H1 (cell line): Measurements from ENCODE around the gene MBIP. TPM values are rescaled to one million over a fixed set of nuclear protein-coding genes. Genes with fewer than 3 reads are reported as not detected.
A peak's percentile ranks its signal among the peaks of the same experiment; 100 is the strongest.

ENCODE experiments used
- CTCF ChIA-PET: fragments of 300-600 bp; sonication (Branson Sonifier 250); formaldehyde crosslinking; loops from one replicate; lab custom pipeline; 2021; ENCODE audit not compliant: partially characterized antibody; lab: Charles Lee
- POLR2A ChIA-PET: fragments of 300-600 bp; sonication (Branson Sonifier 250); formaldehyde crosslinking; loops from one replicate; lab custom pipeline; 2021; ENCODE audit warnings: inconsistent platforms; ENCODE audit not compliant: partially characterized antibody; lab: Charles Lee
- DNase-seq, 2 experiments: peaks; one replicate each; pipeline versions ENCODE4 v3.0.0 to v3.0.0-alpha.2; 2010 to 2022; ENCODE audit warnings: low spot score in 2 of 2, low read depth in 1 of 2, mixed read lengths in 1 of 2
- FAIRE-seq: peaks from 2 replicates; lab custom pipeline; 2011; peaks lifted over from hg19 to GRCh38; lab: Jason Lieb, UNC
- H2AFZ ChIP-seq: 2 replicates; pipeline ENCODE4 v1.8.1; 2012; ENCODE audit warnings: low read length, inconsistent platforms
- H2AK5ac ChIP-seq: 2 replicates; pipeline ENCODE4 v1.6.1; 2013; ENCODE audit warnings: low read depth, low read length
- H2BK120ac ChIP-seq: replicated peaks from 2 replicates; pipeline ENCODE3; 2013; ENCODE audit warnings: low read depth, low read length, inconsistent platforms
- H2BK12ac ChIP-seq: 2 replicates; pipeline ENCODE4 v1.6.1; 2013; ENCODE audit warnings: low read depth, low read length
- H2BK15ac ChIP-seq: 2 replicates; pipeline ENCODE4 v1.6.1; 2013; ENCODE audit warnings: low read length
- H2BK20ac ChIP-seq: 2 replicates; pipeline ENCODE4 v1.6.1; 2013; ENCODE audit warnings: low read length
- H2BK5ac ChIP-seq: 2 replicates; pipeline ENCODE4 v1.6.1; 2013; ENCODE audit warnings: low read depth, low read length
- H3K14ac ChIP-seq: 2 replicates; pipeline ENCODE4 v1.6.1; 2013; ENCODE audit warnings: inconsistent platforms; ENCODE audit not compliant: insufficient read length
- H3K18ac ChIP-seq: 2 replicates; pipeline ENCODE4 v1.6.1; 2013; ENCODE audit warnings: low read length; ENCODE audit errors: extremely low read depth
- H3K23ac ChIP-seq: 2 replicates; pipeline ENCODE4 v1.6.1; 2013; ENCODE audit warnings: inconsistent platforms; ENCODE audit not compliant: insufficient read length
- H3K23me2 ChIP-seq: 2 replicates; pipeline ENCODE4 v1.6.1; 2013; ENCODE audit warnings: low read depth, low read length
- H3K27ac ChIP-seq: 2 replicates; pipeline ENCODE4 v1.6.1; 2011; ENCODE audit warnings: low read depth, low read length, inconsistent platforms
- H3K27me3 ChIP-seq, 4 experiments: replicated peaks in 1 of 4; 1 replicate in 1 of 4; 2 replicates in 3 of 4; pipeline versions ENCODE4 v1.6.1 to v1.8.1; 2011 to 2013; ENCODE audit warnings: low read length in 3 of 4, mild to moderate bottlenecking in 3 of 4, inconsistent platforms in 2 of 4, mixed read lengths in 2 of 4, moderate library complexity in 1 of 4; ENCODE audit not compliant: control insufficient read depth in 3 of 4, insufficient read depth in 3 of 4; ENCODE audit errors: extremely low read depth in 1 of 4
- H3K36me3 ChIP-seq, 4 experiments: 2 replicates each; pipeline versions ENCODE4 v1.6.1 to v1.8.1; 2011 to 2013; ENCODE audit warnings: mild to moderate bottlenecking in 4 of 4, low read length in 3 of 4, moderate library complexity in 2 of 4, control low read depth in 1 of 4, inconsistent platforms in 1 of 4; ENCODE audit not compliant: insufficient read depth in 4 of 4, control insufficient read depth in 2 of 4
- H3K4ac ChIP-seq: replicated peaks from 2 replicates; pipeline ENCODE3; 2013; ENCODE audit warnings: low read length, low read depth, mixed read lengths, inconsistent platforms; ENCODE audit not compliant: insufficient read length
- H3K4me1 ChIP-seq, 4 experiments: replicated peaks in 1 of 4; 1 replicate in 1 of 4; 2 replicates in 3 of 4; pipeline versions ENCODE4 v1.6.1 to v1.8.1; 2011 to 2013; ENCODE audit warnings: low read length in 3 of 4, inconsistent platforms in 2 of 4, mixed read lengths in 1 of 4; ENCODE audit not compliant: insufficient read depth in 4 of 4, control insufficient read depth in 3 of 4
- H3K4me2 ChIP-seq, 2 experiments: 2 replicates each; pipeline versions ENCODE4 v1.6.1 to v1.8.1; 2011 to 2013; ENCODE audit warnings: low read depth in 2 of 2, low read length in 2 of 2, control low read depth in 1 of 2, inconsistent platforms in 1 of 2, mild to moderate bottlenecking in 1 of 2; ENCODE audit not compliant: insufficient read depth in 1 of 2
- H3K4me3 ChIP-seq, 4 experiments: fragments of 200-600, 300-600 bp in 1 of 4; sonication (generic), shearing (Covaris generic), sonication (Bioruptor Twin) in 1 of 4; 2 replicates each; pipeline versions ENCODE4 v1.5.1 to v1.8.1; 2011 to 2016; ENCODE audit warnings: low read length in 4 of 4, low read depth in 3 of 4, control low read depth in 2 of 4, inconsistent platforms in 2 of 4, mild to moderate bottlenecking in 2 of 4, mixed read lengths in 1 of 4, moderate library complexity in 1 of 4; ENCODE audit not compliant: insufficient read depth in 2 of 4; ENCODE audit errors: extremely low read depth in 1 of 4
- H3K56ac ChIP-seq: replicated peaks from 2 replicates; pipeline ENCODE3; 2013; ENCODE audit warnings: low read depth, mild to moderate bottlenecking, mixed read lengths, low read length, inconsistent platforms; ENCODE audit not compliant: insufficient read length
- H3K79me1 ChIP-seq: 2 replicates; pipeline ENCODE4 v1.6.1; 2013; ENCODE audit warnings: low read depth, low read length, control low read depth
- H3K79me2 ChIP-seq, 2 experiments: 2 replicates each; pipeline versions ENCODE4 v1.6.1 to v1.8.1; 2012 to 2013; ENCODE audit warnings: low read length in 2 of 2, mild to moderate bottlenecking in 2 of 2, inconsistent platforms in 1 of 2; ENCODE audit not compliant: insufficient read depth in 2 of 2, control insufficient read depth in 1 of 2
- H3K9ac ChIP-seq, 4 experiments: replicated peaks in 1 of 4; 1 replicate in 1 of 4; 2 replicates in 3 of 4; pipeline versions ENCODE4 v1.6.1 to v1.8.1; 2011 to 2013; ENCODE audit warnings: low read depth in 3 of 4, low read length in 3 of 4, control low read depth in 2 of 4, mild to moderate bottlenecking in 2 of 4, moderate library complexity in 2 of 4, inconsistent platforms in 1 of 4; ENCODE audit errors: extremely low read depth in 1 of 4
- H3K9me3 ChIP-seq, 2 experiments: 2 replicates each; pipeline versions ENCODE4 v1.6.1 to v1.8.1; 2012 to 2013; ENCODE audit warnings: mild to moderate bottlenecking in 2 of 2, moderate library complexity in 2 of 2, control low read depth in 1 of 2, inconsistent platforms in 1 of 2, low read depth in 1 of 2, low read length in 1 of 2, mixed read lengths in 1 of 2; ENCODE audit not compliant: insufficient read depth in 2 of 2
- H4K20me1 ChIP-seq, 2 experiments: replicated peaks in 1 of 2; 2 replicates each; pipeline versions ENCODE3 to v1.8.1; 2011 to 2013; ENCODE audit warnings: inconsistent platforms in 2 of 2, low read length in 2 of 2, mild to moderate bottlenecking in 1 of 2; ENCODE audit not compliant: insufficient read depth in 2 of 2, control insufficient read depth in 1 of 2
- H4K5ac ChIP-seq: 2 replicates; pipeline ENCODE4 v1.6.1; 2013; ENCODE audit warnings: low read length, low read depth, mixed read lengths, inconsistent platforms; ENCODE audit not compliant: insufficient read length
- H4K8ac ChIP-seq: 2 replicates; pipeline ENCODE4 v1.8.0; 2013; ENCODE audit warnings: mild to moderate bottlenecking, moderate library complexity, low read length, inconsistent platforms; ENCODE audit not compliant: insufficient read depth; ENCODE audit errors: extremely low read depth
- H4K91ac ChIP-seq: replicated peaks from 2 replicates; pipeline ENCODE3; 2013; ENCODE audit warnings: low read length, mixed read lengths, inconsistent platforms; ENCODE audit not compliant: insufficient read length
- CHD2 ChIP-seq: IDR thresholded peaks from 2 replicates; pipeline ENCODE4 v1.6.1; 2012; ENCODE audit warnings: low read length, improper control_type of control experiment
- RAD21 ChIP-seq, 2 experiments: IDR thresholded peaks in 1 of 2; conservative IDR thresholded peaks in 1 of 2; 2 replicates each; pipeline ENCODE4 v1.6.1; 2011; ENCODE audit warnings: low read depth in 2 of 2, low read length in 2 of 2, improper control_type of control experiment in 1 of 2, inconsistent platforms in 1 of 2, mild to moderate bottlenecking in 1 of 2, moderate library complexity in 1 of 2
- TAF7 ChIP-seq: optimal IDR thresholded peaks from 2 replicates; pipeline ENCODE3; 2011; ENCODE audit warnings: low read depth, mild to moderate bottlenecking, inconsistent platforms, low read length, moderate library complexity, borderline replicate concordance
- TEAD4 ChIP-seq: IDR thresholded peaks from 2 replicates; pipeline ENCODE4 v1.6.1; 2012; ENCODE audit warnings: low read depth, low read length, inconsistent platforms, mixed read lengths
- WGBS, 2 experiments: shearing (Covaris generic) in 1 of 2; methylation state at CpG; one replicate each; pipeline versions ENCODE4 v1.1.6 to v1.1.7; 2013 to 2015; ENCODE audit warnings: low lambda C conversion rate in 2 of 2, mixed read lengths in 2 of 2, inconsistent platforms in 1 of 2, low coverage in 1 of 2, missing lambda C conversion rate in 1 of 2; ENCODE audit not compliant: insufficient replicate concordance in 2 of 2, insufficient coverage in 1 of 2, insufficient read length in 1 of 2; ENCODE audit errors: extremely low coverage in 1 of 2, missing lambda C conversion rate in 1 of 2; 5-methylcytosine and 5-hydroxymethylcytosine counted together
- polyA plus RNA-seq, 7 experiments: library from polyadenylated mRNA; depleted of rRNA in 3 of 7; stranded (reverse) in 5 of 7; unstranded in 2 of 7; fragments of >200 nt in 5 of 7; fragments of 200-250 nt in 2 of 7; gene quantifications; 1 replicate in 5 of 7; 2 replicates in 1 of 7; 4 replicates in 1 of 7; pipeline versions ENCODE4 v1.2.1 to v1.2.3, GENCODE V29; 2011 to 2013; ENCODE audit warnings: missing spikeins in 2 of 7, mixed read lengths in 2 of 7
- total RNA-seq: library from RNA; stranded (reverse); fragmentation: NEBNext Ultra II Directional; extraction: Animal tissue kit (Norgen Biotek cat#: 25700); gene quantifications from 2 replicates; pipeline ENCODE4 v1.2.1, GENCODE V29; 2021
- TF ChIP-seq, protein P1 (sequence below), 3 experiments: IDR thresholded peaks; 1 replicate in 2 of 3; 2 replicates in 1 of 3; pipeline versions ENCODE4 v1.5.1 to v1.6.1; 2011; ENCODE audit warnings: low read length in 3 of 3, mild to moderate bottlenecking in 3 of 3, inconsistent platforms in 2 of 3, low read depth in 1 of 3, moderate library complexity in 1 of 3; ENCODE audit not compliant: insufficient read depth in 1 of 3; ENCODE audit errors: control extremely low read depth in 1 of 3

MBIP gene
- total and polyA plus RNA-seq, 2 of the 8 experiments (the other 6 are each of a cell fraction or from before 2014, with no cell fraction given): 15.0 to 27.4 TPM

DNA sequence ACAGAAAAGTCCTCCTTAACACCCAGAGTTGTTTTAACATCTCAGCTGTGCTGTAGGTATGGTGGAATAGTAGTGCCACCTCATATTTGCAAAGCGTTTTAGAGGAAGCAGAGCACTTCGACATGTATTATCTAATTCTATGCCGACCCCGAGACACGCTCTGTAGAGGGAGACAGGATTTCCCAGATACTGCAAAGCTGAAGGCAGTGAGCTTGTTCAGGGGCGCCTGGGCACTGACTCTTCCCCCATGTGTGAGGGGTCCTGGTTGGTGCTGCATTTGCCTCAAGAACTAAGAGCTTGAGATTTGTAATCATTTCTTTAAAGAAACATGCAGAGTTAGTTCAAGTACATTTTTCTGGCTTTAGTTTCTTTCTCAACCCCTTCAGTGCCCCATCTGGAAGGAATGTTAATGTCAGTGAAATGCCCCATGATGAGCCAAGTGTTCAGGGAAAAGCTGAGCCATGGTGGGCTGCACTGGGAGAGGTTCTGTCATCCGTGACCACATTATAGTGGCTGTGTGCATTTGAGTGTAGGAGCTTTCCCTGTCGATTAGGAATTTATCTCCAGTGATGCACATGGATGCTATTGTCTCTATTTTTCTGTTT, 66.3 kb downstream of the MBIP start:
- Histone ChIP-seq H3K23ac (no peak overlapping the region), H3K9ac (no peak overlapping the region), H3K4ac (no peak overlapping the region), H4K20me1 (no peaks in the 10 kb centered on the region), H4K8ac (0 out of 2 replicates have a peak overlapping the region, but pooled peaks have one; percentile 35), H3K79me1 (no peaks in the 10 kb centered on the region), H2BK15ac (no peak overlapping the region), H3K4me1 (no peaks in the 10 kb centered on the region), H3K23me2 (no peaks in the 10 kb centered on the region), H2AFZ (no peak overlapping the region; the same call in 1 of the 2 replicates), H2BK5ac (no peak overlapping the region), H3K9me3 (no peaks in the 10 kb centered on the region), H3K36me3 (no peaks in the 10 kb centered on the region), H2BK12ac (no peak overlapping the region), H2AK5ac (no peak overlapping the region), H2BK20ac (no peak overlapping the region), H3K14ac (no peak overlapping the region), H3K27me3 (no peaks in the 10 kb centered on the region), H4K5ac (no peak overlapping the region), H3K18ac (no peak overlapping the region), H3K79me2 (no peaks in the 10 kb centered on the region), H3K56ac (no peak overlapping the region), H4K91ac (no peak overlapping the region), H3K27ac (no peak overlapping the region), H3K4me2 (no peak overlapping the region), H2BK120ac (no peak overlapping the region), H3K4me3 (no peak overlapping the region)
- 84% methylated on average over 8 of the region's 8 CpGs; no CpG with 5 or more reads in 1 of the 2 experiments for WGBS, 2 experiments
- FAIRE-seq: no peak
- ChIA-PET POLR2A (interaction anchor here (0.8 to 1.5 kb wide), 2 partner anchors 16 to 27 kb away, joined by 3 to 5 read pairs; no protein-coding TSS in a partner anchor), CTCF (interaction anchor here (0.7 to 3.4 kb wide), 23 partner anchors 8 to 352 kb away, joined by 3 to 17 read pairs (median 3); no protein-coding TSS in a partner anchor)
- peak in 1 of 2 experiments; percentile 52 for DNase-seq
- TF ChIP-seq, protein P1, sequence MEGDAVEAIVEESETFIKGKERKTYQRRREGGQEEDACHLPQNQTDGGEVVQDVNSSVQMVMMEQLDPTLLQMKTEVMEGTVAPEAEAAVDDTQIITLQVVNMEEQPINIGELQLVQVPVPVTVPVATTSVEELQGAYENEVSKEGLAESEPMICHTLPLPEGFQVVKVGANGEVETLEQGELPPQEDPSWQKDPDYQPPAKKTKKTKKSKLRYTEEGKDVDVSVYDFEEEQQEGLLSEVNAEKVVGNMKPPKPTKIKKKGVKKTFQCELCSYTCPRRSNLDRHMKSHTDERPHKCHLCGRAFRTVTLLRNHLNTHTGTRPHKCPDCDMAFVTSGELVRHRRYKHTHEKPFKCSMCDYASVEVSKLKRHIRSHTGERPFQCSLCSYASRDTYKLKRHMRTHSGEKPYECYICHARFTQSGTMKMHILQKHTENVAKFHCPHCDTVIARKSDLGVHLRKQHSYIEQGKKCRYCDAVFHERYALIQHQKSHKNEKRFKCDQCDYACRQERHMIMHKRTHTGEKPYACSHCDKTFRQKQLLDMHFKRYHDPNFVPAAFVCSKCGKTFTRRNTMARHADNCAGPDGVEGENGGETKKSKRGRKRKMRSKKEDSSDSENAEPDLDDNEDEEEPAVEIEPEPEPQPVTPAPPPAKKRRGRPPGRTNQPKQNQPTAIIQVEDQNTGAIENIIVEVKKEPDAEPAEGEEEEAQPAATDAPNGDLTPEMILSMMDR (IDR thresholded peaks at IDR 0.05; ENCODE audit: control extremely low read depth in 1 of 3, insufficient read depth in 1 of 3, low read depth in 1 of 3, low read length in 3 of 3): peak in 2 of 3 experiments; percentile 13 to 46; a peak in 2 of 4 replicates
- TF ChIP-seq TEAD4 (peak; percentile 96), CHD2 (no peak), TAF7 (no peak), RAD21 (IDR thresholded peaks at IDR 0.05 in 1 of 2, conservative IDR thresholded peaks at IDR 0.05 in 1 of 2; ENCODE audit: low read depth in 2 of 2, low read length in 2 of 2) (peak; percentile 28 to 32; a peak in 2 of 4 replicates)
